GM19438 (cell line): ENCODE data around the gene NFKB1.
"Not testable (repeated sequence)": the region's sequence is repeated elsewhere in the genome, so short reads cannot be mapped to it uniquely, and the experiment has no call there.

Experiments used
- ATAC-seq: cut with Tn5 transposase; IDR thresholded peaks from one replicate; pipeline ENCODE4 v1.9.1; 2021; ENCODE audit warnings: low read depth; ENCODE audit not compliant: unreplicated experiment

The NFKB1 gene, protein sequence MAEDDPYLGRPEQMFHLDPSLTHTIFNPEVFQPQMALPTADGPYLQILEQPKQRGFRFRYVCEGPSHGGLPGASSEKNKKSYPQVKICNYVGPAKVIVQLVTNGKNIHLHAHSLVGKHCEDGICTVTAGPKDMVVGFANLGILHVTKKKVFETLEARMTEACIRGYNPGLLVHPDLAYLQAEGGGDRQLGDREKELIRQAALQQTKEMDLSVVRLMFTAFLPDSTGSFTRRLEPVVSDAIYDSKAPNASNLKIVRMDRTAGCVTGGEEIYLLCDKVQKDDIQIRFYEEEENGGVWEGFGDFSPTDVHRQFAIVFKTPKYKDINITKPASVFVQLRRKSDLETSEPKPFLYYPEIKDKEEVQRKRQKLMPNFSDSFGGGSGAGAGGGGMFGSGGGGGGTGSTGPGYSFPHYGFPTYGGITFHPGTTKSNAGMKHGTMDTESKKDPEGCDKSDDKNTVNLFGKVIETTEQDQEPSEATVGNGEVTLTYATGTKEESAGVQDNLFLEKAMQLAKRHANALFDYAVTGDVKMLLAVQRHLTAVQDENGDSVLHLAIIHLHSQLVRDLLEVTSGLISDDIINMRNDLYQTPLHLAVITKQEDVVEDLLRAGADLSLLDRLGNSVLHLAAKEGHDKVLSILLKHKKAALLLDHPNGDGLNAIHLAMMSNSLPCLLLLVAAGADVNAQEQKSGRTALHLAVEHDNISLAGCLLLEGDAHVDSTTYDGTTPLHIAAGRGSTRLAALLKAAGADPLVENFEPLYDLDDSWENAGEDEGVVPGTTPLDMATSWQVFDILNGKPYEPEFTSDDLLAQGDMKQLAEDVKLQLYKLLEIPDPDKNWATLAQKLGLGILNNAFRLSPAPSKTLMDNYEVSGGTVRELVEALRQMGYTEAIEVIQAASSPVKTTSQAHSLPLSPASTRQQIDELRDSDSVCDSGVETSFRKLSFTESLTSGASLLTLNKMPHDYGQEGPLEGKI

GRCh38 chr4:102500696-102501446 lies at the start of gene NFKB1:
Gene NFKB1, plus strand, starts transcription at chr4:102501359. Its CDS starts 24,160 bp downstream, at chr4:102525519.
- ATAC-seq, result peak; percentile 53

- no peak for ATAC-seq
Observed at GRCh38 chr4:102452854-102453253, 48.3 kb upstream of the NFKB1 start.

GRCh38 chr4:102453827-102454226 lies 47.3 kb upstream of the NFKB1 start:
- no peak for ATAC-seq

- ATAC-seq, result no peak
Observed at GRCh38 chr4:102454268-102454667, 46.9 kb upstream of the NFKB1 start.

DNA sequence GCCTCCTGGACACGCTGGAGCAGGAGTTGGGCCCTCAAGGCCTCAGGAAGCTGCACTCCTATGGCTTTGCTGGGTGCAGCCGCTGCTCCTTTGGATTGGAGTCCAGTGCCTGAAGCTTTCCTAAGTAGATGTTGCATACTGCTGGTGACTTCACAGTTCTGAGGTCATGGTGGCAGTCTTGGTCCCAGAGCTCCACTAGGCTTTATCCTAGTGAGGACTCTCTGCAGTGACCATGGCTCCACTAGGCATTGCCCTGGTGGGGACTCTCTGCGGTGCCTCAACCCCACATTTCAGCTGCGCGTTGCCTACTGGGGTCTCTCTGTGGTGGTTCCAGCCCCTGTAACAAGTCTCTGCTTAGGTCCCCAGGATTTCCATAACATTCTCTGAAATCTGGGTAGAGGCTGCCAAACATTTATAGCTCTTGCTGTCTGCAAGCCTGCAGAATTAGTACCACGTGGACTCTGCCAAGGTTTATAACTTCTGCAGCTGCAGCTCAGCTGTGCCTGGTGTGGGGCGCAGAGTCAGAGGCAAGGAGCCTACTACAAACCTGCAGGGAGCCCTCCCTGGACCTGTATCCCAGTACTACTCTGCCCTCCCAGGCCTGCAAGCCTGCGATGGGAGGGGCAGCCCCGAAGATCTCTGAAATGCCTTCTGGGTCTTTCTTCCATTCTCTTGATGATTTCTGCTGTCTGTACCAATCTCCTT lies 46.0 kb upstream of the NFKB1 start:
- no peak for ATAC-seq

DNA sequence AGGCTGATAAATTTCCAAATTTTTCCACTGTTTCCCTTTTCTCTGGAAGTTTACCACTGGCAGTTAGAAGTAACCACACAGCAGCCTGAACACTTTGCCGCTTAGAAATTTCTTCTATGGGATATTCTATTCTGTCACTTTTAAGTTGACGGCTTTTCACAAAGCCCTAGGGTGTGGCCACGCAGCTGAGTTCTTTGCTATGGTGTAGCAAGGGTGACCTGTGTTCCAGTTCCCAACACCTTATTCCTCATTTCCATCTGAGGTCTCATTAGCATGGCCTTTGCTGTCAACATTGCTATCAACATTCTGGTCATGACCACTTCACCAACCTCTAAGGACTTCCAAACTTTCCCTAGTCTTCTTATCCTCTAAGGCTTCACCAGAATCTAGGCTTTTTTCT lies 45.4 kb upstream of the NFKB1 start:
- ATAC-seq, result no peak

DNA sequence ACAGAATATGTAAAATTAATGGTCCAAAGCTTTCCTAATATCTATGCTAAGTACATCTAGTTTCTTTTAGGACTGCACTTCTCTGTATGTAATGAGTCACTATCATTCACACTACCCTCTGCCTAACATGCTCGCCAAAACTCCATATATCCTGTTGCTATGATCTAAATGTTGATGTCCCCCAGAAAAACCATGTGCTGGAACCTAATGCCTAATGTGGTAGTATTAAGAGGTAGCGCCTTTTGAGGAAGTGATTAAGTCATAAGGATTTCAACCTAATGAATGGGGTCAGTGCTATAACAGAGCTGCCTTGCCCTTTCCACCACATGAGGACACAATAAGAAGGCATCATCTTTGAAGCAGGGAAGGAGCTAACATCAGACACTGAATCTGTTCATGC lies 34.9 kb upstream of the NFKB1 start:
- ATAC-seq, result no peak

GRCh38 chr4:102469806-102470205 lies 31.4 kb upstream of the NFKB1 start:
- no peak for ATAC-seq

- ATAC-seq, result no peak
Observed at GRCh38 chr4:102472441-102473013, 28.6 kb upstream of the NFKB1 start.

DNA sequence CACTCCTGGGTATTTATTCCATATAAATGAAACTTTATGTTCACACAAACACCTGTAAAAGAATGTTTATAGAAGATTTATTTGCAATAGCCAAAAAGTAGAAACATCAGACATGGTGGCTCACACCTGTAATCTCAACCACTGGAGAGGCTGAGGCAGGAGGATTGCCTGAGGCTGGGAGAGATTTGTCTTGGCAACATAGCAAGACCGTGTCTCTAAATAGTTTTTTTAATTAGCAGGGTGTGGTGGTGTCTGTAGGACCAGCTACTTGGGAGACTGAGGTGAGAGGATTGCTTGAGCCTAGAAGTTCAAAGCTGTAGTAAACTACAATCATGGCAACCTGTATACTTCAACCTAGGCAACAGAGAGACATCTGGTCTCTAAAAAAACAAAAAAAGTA lies 27.7 kb upstream of the NFKB1 start:
- no peak for ATAC-seq

DNA sequence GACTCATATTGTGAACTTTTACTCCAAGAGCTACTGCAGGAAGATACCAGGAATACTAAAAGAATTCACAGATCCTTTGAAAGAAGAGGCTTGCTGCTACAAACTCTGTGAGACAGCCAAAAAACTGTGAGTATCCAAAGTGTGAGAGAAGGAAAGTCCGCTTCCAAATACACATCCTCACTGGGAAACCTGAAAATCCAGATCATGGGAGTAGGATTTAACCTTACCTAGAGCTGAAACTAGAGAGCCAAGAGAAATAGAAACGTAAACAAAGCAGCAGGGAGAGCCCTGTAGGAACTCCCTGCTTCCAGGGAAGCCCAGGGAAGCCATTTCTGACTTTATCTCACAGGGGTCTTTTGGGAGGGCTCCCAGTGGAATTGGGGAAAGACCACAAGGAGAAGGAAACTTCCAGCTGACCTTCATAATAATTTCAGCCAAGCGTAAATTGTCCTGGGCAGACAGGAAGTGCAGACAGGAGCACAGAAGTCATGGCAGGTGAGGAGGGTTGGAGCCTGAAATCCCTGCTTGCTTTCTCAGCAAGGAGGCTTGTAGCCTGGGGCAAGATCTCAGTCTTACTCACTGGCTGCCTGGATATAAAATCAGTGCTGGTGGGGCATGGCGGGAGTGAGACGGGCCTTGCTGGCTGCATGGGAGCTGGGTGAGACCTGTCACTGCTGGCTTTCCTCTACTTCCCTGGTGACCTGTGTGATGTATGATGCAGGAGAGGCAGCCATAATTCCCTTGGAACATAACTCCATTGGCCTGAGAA lies 26.2 kb upstream of the NFKB1 start:
- ATAC-seq, result no peak

DNA sequence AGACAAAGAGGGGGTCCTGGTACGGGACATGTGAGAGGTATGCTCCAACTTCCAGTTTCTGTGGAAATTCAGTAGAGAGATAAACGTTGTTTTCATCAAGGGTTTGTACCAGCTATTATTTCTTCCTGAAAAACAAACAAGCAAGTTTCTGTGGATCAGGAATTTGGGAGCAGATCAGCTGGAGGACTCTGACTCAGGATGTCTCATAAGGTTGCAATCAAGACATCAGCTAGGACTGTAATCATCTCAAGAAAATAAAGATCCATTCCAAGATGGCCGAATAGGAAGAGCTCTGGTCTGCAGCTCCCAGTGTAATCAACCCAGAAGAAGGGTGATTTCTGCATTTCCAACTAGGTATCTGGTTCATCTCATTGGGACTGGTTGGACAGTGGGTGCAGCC lies 23.5 kb upstream of the NFKB1 start:
- no peak for ATAC-seq

DNA sequence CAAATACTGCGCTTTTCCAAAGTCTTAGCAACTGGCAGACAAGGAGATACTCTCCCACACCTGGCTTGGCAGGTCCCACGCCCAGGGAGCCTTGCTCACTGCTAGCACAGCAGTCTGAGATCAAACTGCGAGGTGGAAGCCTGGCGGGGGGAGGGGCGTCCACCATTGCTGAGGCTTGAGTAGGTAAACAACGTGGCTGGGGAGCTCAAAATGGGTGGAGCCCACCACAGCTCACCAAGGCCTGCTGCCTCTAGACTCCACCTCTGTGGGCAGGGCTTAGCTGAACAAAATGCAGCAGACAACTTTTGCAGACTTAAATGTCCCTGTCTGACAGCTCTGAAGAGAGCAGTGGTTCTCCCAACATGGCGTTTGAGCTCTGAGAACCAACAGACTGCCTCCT lies 23.0 kb upstream of the NFKB1 start:
- no peak for ATAC-seq

DNA sequence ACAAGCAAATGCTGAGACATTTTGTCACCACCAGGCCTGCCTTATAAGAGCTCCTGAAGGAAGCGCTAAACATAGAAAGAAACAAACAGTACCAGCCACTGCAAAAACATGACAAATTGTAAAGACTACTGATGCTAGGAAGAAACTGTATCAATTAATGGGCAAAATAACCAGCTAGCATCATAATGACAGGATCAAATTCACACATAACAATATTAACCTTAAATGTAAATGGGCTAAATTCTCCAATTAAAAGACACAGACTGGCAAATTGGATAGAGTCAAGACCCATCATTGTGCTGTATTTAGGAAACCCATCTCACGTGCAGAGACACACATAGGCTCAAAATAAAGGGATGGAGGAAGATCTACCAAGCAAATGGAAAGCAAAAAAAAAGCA lies 21.3 kb upstream of the NFKB1 start:
- ATAC-seq, result not testable (repeated sequence)

- no peak for ATAC-seq
Observed at GRCh38 chr4:102483120-102483519, 18.0 kb upstream of the NFKB1 start.

GRCh38 chr4:102483990-102484692 lies 17.0 kb upstream of the NFKB1 start:
- ATAC-seq, result not testable (repeated sequence)

DNA sequence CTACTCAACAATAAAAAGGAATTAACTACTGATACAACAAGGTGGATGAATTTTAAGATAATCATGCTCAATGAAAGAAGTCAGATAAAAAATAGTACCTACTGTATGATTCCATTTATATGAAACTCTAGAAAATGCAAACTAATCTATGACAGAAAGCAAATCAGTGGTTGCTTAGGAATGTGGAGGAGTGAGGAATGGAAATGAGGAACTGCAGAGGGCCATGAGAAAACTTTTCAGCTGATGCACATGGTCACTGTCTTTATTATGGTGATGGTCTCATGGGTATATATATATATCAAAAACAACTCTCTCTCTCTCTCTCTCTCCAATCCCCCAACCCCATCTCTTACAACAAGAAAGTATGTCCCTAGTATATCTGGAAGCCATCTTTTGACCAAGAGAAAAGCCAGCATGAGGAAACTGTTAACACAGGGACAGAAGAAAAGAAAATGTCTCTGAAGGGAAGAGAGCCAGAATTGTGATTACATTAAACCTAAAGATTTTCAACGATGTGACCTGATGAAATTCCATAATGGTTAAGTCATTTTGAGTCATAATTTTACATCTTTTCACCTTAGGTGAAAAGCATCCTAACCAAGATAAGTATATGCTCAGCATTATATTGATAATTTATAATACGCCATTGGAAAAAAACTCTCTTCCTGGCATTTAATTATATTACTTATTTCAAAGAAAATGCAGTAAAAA lies 8.5 kb upstream of the NFKB1 start:
- no peak for ATAC-seq

GRCh38 chr4:102493257-102493656 lies 7.9 kb upstream of the NFKB1 start:
- no peak for ATAC-seq
